HG03439 (cell line): ENCODE measurements around the gene PGLYRP1.

Source experiments
- ATAC-seq: cut with Tn5 transposase; IDR thresholded peaks from one replicate; pipeline ENCODE4 v1.9.1; 2021; ENCODE audit warnings: mild to moderate bottlenecking, moderate library complexity; ENCODE audit not compliant: unreplicated experiment

Gene PGLYRP1

DNA sequence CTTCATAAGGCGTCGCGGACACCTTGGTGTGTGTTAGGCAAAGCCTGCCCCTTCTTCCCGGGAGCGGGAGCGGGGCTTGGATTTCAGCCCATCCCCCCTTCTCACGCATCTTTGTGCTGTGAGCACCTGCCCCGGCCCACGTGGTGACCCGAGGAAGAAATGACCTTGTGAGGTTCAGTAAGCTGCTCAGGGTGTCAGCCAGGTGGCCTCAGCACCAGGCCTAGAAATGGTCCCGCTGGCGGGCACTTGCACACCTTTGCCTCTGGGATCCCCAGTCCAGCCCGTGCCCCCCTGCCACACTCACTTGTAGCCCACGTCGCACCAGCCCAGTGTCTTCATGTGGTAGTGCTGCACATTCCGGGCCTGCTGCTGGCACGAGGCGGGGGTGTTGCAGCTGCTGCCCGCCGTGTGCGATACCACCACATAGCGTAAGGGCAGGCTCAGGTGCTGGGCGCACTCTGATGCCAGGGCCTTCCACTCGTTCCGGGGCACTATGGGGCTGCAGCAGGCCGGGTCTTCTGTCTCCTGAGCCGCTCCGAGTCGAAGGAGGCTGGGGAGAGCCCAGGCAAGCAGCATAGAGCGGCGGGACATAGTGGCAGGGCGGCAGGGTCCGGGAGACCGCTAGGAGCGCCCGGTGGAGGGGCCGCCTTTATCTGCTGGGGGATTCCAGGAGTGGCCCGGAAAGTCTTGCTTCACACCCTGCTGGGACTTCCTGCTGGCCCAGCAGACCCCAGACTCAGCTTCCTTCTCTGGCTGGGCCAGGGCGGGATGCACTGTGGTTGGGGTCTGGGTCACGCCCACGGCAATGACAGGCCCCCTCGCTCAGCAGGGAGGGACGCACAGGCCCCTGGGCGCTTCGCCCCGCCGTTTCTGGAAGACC is at the start of gene PGLYRP1:
Gene PGLYRP1 (minus strand): TSS at position 623 of the 880 bp plus-strand sequence. CDS start 32 bp downstream, at position 591.
- no peak for ATAC-seq

GRCh38 chr19:46069806-46070341 is 47.0 kb upstream of the PGLYRP1 start:
- ATAC-seq = no peak

- ATAC-seq = no peak
Observed at GRCh38 chr19:46068345-46069258, 45.7 kb upstream of the PGLYRP1 start.

DNA sequence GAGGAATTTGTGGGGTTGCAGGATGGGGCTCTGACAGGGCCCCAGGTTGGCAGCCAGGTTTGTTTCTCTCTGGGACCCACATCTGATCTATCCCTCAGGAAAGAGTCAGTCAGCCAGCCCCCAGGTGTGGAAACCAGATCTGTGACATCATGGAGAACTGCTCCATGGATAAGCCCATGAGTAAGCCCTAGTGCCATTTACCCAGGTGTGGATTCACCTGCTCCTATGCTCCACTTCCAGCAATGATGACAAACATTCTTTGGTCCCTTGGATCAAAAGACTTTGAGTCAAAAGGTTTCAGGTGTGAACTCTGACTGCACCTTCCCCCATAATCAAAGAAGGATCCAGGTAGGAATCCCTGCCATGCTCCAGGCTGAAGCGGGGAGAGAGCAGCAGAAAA is 44.8 kb upstream of the PGLYRP1 start:
- no peak for ATAC-seq

DNA sequence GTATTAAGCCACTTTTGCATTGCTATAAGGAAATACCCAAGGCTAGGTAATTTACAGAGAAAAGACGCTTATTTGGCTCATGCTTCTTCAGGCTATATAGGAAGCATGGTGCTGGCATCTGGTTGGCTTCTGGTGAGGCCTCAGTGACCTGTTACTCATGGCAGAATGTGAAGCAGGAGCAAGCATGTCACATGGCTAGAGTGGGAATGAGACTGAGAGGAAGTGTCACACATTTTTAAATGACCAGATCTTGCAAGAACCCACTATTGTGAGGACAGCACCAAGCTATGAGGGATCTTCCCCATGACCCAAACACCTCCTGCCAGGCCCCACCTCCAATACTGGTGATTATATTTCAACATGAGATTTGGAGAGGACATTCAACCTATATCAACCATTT is 43.6 kb upstream of the PGLYRP1 start:
- no peak for ATAC-seq

GRCh38 chr19:46065486-46066071 is 42.7 kb upstream of the PGLYRP1 start:
- no peak for ATAC-seq

DNA sequence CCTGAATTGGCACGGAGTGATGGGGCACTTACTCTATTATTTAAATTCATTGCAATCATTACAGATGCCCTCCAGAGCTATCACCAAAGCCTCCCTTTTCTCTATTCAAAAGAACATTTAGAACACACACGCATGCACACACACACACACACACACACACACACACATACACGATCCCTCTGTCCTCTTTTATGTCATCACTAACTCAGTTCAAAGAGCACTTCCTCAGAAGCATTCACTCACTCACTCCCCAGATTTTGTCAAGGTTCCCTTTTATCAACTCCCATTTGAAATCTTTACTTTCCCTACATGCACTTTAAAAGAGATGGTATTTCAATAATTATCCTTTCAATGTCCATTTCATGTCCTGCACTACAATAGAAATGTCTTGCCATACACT is 40.3 kb upstream of the PGLYRP1 start:
- ATAC-seq = no peak

DNA sequence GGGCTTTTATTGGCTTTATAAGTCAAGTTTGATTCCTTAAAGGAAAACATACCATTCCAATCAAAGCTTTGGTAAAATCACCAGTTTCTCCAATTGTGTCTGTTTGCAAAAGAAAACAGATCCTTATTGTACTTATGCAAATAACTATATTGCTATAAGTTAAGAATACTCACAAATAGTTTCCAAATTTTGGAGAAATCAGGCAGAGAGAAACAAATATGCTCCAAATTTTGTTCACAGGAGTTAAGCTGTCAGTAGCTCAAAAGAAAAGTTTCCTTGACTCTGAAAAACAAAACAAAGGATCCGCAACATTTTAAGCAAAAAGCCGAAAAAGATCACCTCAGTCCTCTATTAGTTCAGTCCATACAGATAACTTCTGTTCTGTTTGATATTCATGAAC is 37.2 kb upstream of the PGLYRP1 start:
- ATAC-seq = no peak

DNA sequence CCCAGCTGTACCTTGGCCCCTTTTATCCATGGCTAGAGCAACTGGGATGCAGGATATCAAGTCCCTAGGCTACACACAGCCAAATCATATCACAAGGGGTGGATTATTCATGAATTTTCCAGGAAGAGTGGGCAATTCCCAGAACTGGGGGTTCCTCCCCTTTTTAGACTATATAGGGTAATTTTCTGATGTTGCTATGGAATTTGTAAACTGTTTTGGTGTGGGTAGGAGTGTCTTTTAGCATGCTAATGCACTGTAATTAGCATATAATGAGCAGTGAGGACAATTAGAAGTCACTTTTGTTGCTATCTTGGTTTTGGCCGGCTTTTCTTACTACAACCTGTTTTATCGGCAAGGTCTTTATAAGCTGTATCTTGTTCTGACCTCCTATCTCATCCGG is 35.9 kb upstream of the PGLYRP1 start:
- no peak for ATAC-seq

DNA sequence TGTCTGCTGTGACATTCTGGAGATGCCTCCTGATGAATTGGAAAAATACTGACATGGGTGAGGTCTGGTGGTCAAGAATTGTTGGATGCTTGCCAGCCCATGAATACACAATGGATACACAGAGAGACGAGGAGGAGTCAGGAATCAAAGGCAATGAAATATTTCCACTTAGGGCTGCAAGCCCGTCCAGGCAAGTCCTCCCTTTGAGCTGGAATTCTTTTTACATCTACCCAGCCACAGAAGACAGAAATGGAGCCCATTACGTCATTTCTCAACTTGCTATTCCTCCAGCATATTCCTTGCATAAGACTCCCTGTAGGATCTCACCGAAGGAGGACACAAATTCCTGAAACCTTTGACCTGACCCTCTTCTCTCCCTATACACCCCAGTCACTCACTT is 33.7 kb upstream of the PGLYRP1 start:
- no peak for ATAC-seq

- no peak for ATAC-seq
Observed at GRCh38 chr19:46052896-46053295, 30.0 kb upstream of the PGLYRP1 start.

GRCh38 chr19:46049597-46049996 is 26.7 kb upstream of the PGLYRP1 start:
- ATAC-seq = no peak

- ATAC-seq = no peak
Observed at GRCh38 chr19:46043519-46043918, 20.7 kb upstream of the PGLYRP1 start.

DNA sequence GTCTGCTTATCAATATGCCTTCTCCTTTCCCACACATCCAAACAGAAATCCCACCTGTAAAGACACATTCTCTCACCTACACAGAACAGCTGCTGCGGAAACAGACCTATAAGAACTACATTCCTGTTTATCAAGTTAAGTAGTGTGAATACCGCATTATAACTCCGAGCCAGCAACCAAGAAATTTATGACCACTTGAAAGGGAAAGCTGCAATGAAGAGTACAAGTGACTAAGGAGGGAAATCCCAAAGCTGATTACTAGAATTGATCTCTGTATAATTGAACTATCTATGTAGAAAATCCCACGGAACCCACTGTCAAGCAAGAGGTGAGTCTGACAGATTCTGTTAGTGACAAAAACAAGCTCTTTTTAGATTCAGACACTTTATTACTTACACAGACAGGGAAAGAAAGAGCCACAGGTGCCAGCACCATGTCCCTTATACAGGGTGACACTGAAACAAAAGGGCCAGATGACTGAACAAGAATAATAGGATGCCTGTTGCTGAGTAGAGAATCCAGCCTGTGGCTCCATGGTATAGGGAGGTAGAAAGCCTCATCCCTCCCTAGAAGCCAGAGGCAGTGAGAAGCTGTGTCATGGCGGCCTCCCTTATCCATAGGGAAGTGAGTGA is 19.5 kb upstream of the PGLYRP1 start:
- no peak for ATAC-seq

DNA sequence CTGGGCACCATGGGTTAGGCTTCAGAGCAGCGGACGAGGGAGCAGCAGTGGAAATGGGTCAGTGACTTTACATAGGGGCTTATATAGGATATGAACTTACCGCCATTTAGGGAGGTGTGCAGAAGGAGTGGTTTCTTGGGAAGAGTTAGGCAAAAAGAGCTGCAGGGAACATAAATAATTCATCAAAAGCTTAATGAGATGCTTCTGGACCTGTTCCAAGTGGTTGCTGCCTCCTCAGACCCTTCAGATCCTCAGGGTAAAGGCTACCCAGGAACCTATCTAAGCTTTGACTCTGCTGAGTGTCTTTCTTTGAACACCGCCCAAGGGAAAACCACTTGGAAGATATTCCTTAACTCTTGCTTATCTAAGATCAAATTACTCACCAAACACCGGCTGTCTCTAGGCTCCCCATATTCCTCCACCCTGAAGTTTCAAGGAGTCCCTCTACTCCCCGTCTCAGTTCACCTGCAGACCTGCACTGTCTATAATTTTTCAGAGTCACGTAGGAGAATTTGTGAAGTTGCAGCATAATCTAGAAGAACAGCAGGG is 18.2 kb upstream of the PGLYRP1 start, which contains the start of gene IGFL4:
Gene IGFL4 (minus strand): TSS at position 51 of the 549 bp plus-strand sequence. CDS start 40 bp downstream, at position 11.
- no peak for ATAC-seq

GRCh38 chr19:46040125-46040524 is 17.3 kb upstream of the PGLYRP1 start:
- no peak for ATAC-seq

DNA sequence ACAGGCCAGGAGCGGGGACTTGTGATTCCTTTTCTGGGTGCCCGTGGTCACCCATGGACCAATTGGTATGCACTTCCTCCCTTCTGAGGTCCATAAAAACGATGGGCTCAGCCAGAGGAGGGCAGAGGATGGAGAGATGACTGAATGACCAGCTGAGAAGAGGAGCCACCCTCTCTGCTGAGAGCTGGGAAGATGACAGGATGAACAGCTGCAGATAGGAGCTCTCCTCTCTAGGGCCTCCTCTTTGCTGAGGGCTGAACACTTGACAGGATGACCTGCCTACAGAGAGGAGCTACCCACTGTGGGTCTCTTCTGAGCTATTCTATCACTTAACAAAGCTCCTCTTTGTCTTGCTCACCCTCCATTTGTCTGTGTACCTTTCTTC is 13.9 kb upstream of the PGLYRP1 start:
- no peak for ATAC-seq

DNA sequence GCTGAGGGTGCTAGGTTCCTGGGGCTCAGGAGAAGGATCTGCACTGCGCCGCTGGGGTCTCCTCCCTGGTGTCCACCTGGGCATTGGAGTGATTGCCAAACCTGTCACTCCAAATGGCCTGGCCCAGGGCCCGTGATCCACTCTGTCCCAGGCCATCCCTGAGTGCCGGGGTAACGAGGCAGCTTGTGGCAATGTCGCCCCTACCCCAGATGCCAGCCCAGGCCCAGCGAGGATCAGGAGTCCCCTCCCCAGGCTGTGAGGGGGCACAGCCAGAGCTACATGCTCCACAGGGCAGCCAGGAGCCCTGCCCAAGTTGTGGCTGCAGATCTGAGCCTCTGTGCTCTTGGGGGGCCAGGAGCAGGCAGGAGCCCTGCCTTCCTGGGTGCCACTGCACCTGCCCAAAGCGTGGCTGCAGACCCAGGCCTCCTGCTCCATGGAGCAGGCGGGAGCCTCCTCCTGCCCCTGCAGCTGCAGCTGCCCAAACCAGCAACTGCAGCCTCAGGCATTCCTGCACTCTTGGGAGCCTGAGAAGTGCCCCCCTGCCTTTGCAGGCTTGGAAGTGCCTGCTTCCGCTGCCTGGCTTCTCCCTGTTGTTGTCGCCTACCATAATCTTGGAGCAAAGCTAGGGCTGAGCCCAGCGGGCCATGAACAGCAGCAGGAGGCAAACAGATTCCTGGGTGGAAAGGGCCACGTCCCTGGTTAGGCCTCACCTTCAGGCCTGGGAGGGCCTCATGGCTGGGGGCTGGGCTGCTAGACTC is 13.3 kb upstream of the PGLYRP1 start:
- no peak for ATAC-seq

DNA sequence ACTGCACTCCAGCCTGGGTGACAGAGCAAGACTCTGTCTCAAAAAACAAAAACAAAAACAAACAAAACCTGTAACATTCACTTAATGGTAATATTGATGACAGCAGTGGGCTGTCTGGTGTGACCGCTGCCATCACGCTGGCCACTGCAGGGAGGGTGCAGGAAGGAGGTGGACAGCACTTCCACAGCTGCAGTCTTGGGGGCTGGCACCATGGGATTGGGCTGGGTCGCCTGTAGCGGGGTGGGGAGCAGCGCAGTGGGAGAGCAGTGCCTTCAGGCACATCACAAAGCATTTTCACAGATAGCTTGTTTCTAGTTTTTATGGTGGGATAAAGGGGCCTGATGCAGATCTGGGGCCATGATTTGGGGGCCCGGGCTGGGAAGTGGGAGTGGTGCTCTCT is 12.7 kb upstream of the PGLYRP1 start:
- no peak for ATAC-seq

GRCh38 chr19:46033401-46033800 is 10.5 kb upstream of the PGLYRP1 start:
- no peak for ATAC-seq
